Mucosa of descending colon (tissue), 3 donors: ENCODE results near the gene KRTAP1-5. TPM values are rescaled to one million over a fixed set of nuclear protein-coding genes. Genes with fewer than 3 reads are reported as not detected.

Experiments used
- ATAC-seq: fragments of 200-7000 bp; cut with Tn5 transposase; one replicate; pipeline ENCODE4 v1.9.1; 2020; ENCODE audit warnings: mild to moderate bottlenecking, moderate library complexity
- DNase-seq, 3 donors: peaks; one replicate each; pipeline ENCODE4 v3.0.0-alpha.2; 2020
- H3K36me3 ChIP-seq: fragments of 200-600 bp; one replicate; pipeline ENCODE4 v1.8.0; 2021; ENCODE audit warnings: low read depth, mild to moderate bottlenecking
- H3K4me1 ChIP-seq: fragments of 200-600 bp; one replicate; pipeline ENCODE4 v1.8.0; 2021; ENCODE audit warnings: low read depth, mild to moderate bottlenecking
- H3K4me3 ChIP-seq: fragments of 200-600 bp; one replicate; pipeline ENCODE4 v1.8.0; 2021; ENCODE audit warnings: mild to moderate bottlenecking
- H3K9me3 ChIP-seq: fragments of 200-600 bp; one replicate; pipeline ENCODE4 v1.8.0; 2021; ENCODE audit warnings: mild to moderate bottlenecking
- intact Hi-C, 2 donors: fragments of 100-400 bp; cut with DNase I in 1 of 2; cut with micrococcal nuclease in 1 of 2; formaldehyde crosslinking; loops; one replicate each; pipeline versions ENCODE4 v1.11.0 to v1.11.1; 2022; cut with DNase I, micrococcal nuclease
- total RNA-seq, 3 donors: library from RNA; stranded (reverse); fragmentation: NEBNext Ultra II Directional in 2 of 3; extraction: Animal tissue kit (Norgen Biotek cat#: 25700) in 2 of 3; gene quantifications; one replicate each; pipeline versions ENCODE4 v1.2.1 to v1.2.4, GENCODE V29; 2021 to 2023
- TF ChIP-seq, protein P1 (sequence below): fragments of 200-600 bp; IDR thresholded peaks from one replicate; pipeline ENCODE4 v1.8.0; 2022; ENCODE audit warnings: antibody characterized with exemption, mild to moderate bottlenecking
- donor health status: DM: no; HTN: no; CAD: no; lungs with moderate emphysema.
- donor health status: DM: no; HTN: no; CAD: no.
- donor health status: DM: no; HTN: yes; CAD: no.

Gene KRTAP1-5
- total RNA-seq, 3 donors from 2014 or later = not detected

DNA sequence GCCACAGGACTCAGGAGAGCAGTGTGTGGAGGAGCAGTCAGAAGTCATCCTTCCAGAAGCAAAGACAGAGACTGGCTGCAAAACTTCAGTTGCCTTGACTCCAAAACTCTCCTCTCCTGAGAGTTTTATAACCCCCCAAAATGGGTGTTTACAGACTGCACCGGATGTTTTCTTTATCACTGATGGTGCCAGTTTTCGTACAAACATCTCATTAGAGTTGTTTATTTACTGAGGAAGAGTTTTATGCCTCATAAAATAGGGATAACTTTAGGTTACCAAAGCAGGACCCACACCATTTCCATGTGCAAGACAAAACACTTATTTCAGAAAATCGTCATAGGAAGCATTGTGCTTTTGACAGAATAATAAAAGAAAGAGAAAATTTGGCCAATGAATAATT lies 42.8 kb downstream of the KRTAP1-5 start, which contains the start of gene KRT40:
Gene KRT40 (minus strand): TSS at position 101 of the 400 bp plus-strand sequence. CDS start 53 bp downstream, at position 48.
- DNase-seq = no peak
- TF ChIP-seq, protein P1, sequence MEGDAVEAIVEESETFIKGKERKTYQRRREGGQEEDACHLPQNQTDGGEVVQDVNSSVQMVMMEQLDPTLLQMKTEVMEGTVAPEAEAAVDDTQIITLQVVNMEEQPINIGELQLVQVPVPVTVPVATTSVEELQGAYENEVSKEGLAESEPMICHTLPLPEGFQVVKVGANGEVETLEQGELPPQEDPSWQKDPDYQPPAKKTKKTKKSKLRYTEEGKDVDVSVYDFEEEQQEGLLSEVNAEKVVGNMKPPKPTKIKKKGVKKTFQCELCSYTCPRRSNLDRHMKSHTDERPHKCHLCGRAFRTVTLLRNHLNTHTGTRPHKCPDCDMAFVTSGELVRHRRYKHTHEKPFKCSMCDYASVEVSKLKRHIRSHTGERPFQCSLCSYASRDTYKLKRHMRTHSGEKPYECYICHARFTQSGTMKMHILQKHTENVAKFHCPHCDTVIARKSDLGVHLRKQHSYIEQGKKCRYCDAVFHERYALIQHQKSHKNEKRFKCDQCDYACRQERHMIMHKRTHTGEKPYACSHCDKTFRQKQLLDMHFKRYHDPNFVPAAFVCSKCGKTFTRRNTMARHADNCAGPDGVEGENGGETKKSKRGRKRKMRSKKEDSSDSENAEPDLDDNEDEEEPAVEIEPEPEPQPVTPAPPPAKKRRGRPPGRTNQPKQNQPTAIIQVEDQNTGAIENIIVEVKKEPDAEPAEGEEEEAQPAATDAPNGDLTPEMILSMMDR = no peak
- intact Hi-C loops = no loop called here
- Histone ChIP-seq H3K4me1 (no peaks in the 10 kb centered on the region), H3K9me3 (no peaks in the 10 kb centered on the region), H3K4me3 (no peak within 1 kb of the TSS), H3K36me3 (no peaks in the 10 kb centered on the region)
- no peak for ATAC-seq

DNA sequence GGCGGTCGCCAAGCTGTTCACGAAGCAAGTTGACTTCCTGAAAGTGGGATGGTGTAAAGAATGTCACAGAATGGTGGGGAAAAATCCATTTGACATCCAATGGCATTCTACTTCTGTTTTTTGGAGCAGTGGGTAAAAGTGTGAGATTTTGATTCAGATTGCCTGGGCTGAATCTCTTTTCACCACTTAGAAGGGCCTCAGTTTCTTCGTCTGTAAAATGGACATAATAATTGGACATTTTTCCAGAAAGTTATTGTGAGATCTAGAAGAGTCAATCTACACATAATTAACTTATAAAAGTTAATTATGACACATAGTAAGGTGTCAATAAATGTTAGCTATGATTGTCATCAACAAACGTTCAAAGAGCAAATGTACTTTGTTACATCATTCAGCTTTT lies 45.9 kb downstream of the KRTAP1-5 start:
- no peaks in the 10 kb centered on the region for H3K36me3 ChIP-seq
- no peaks in the 10 kb centered on the region for H3K9me3 ChIP-seq
- no peaks in the 10 kb centered on the region for H3K4me1 ChIP-seq
- TF ChIP-seq, protein P1 = no peak
- H3K4me3 ChIP-seq = no peak overlapping the region
- DNase-seq (no peak), ATAC-seq (no peak)
- intact Hi-C loops = no loop called here

DNA sequence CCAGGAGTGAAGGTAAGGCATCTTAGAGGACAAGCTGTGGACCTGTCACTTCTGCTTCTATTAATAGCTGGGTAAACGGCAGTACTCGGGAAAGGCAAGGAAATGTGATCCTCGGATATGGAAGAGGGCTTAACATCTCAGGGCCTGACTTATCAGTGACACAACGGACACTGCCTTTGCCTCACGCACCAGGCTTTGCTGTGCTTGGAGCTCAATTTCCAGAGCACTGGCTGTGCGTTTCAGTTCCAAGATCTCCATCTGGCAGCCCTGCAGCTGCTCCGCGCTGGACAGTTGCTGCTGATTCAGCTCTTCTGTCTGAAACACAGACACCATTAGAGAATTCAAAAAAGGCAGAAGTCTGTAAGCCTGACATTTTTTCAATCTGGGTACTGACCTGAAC lies 46.4 kb downstream of the KRTAP1-5 start:
- Histone ChIP-seq H3K36me3 (no peaks in the 10 kb centered on the region), H3K4me1 (no peaks in the 10 kb centered on the region), H3K4me3 (no peak overlapping the region), H3K9me3 (no peaks in the 10 kb centered on the region)
- no peak for ATAC-seq
- no peak for DNase-seq
- intact Hi-C loops = no loop called here
- TF ChIP-seq, protein P1 = no peak

DNA sequence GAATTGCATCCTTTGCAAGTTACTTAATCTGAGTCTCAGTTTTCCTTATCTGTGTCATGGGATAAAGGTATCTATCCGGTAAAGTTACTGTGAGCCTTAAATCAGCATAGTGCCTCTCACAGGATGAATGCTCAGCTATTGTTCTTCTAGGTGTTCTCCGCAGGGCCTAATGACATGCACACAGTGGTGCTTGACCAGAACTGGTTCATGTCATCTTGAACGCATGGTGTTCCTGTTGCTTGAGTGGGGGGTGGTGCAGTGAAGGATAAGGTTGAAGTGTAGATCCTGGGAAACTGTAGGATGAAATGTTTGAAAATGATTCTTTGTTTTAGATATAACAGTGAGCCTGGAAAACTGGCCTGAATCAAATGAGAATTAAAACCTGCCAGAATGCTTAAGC lies 46.9 kb downstream of the KRTAP1-5 start:
- Histone ChIP-seq H3K4me1 (no peaks in the 10 kb centered on the region), H3K9me3 (no peaks in the 10 kb centered on the region), H3K4me3 (no peak overlapping the region), H3K36me3 (no peaks in the 10 kb centered on the region)
- intact Hi-C loops = no loop called here
- ATAC-seq = no peak
- TF ChIP-seq, protein P1 = no peak
- DNase-seq = no peak

DNA sequence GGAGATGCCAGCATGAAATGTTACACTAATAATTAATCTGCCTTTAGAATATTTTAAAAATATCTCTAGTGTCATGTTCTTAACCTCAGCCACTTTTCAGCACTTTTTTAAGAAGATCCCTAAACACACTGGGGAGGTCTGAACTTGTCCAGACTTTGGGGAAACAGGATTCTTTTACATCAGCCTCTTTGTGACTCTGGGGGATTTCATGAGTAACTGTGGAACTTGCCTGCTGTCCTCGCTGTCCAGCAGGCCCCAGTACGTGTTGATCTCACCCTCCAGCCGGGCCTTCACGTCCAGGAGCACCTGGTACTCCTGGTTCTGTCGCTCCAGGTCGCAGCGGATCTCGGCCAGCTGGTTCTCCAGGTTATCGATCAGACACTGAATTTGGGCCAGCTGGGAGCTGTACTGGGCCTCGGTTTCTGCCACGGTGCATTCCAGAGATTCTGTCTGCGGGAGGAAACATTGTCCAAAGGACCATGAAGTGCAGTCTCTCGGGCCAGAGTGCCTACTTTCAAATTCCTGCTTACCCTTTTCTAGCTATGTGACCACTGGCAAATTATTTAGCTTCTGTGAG lies 48.3 kb downstream of the KRTAP1-5 start:
- DNase-seq = no peak
- TF ChIP-seq, protein P1 = no peak
- H3K36me3 ChIP-seq = no peaks in the 10 kb centered on the region
- no peaks in the 10 kb centered on the region for H3K9me3 ChIP-seq
- H3K4me1 ChIP-seq = no peaks in the 10 kb centered on the region
- H3K4me3 ChIP-seq = no peak overlapping the region
- ATAC-seq = no peak
- intact Hi-C loops = no loop called here

Other genes starting within 250 kb of the KRTAP1-5 start
- not detected for gene KRT27, start 244.7 kb downstream of the KRTAP1-5 start, total RNA-seq
- gene KRT28, start 227.2 kb downstream of the KRTAP1-5 start, total RNA-seq = not detected
- gene KRT10, start 204.6 kb downstream of the KRTAP1-5 start, total RNA-seq = 10 to 100 TPM; 24.5 to 33.1 (median 26.4) TPM
- gene KRT12, start 160.0 kb downstream of the KRTAP1-5 start, total RNA-seq = 1 to 10 TPM in 2 of 3 donors, under 1 TPM in 1; 0.80 to 6.0 (median 2.5) TPM
- 1,000 to 10,000 TPM in 2 of 3 donors, 100 to 1,000 TPM in 1; 553 to 1,810 (median 1,312) TPM for gene KRT20, start 142.0 kb downstream of the KRTAP1-5 start, total RNA-seq
- gene KRT23, start 89.6 kb downstream of the KRTAP1-5 start, total RNA-seq = under 1 TPM in 1 of 3 donors, not detected in 2; 0.53 TPM
- gene KRT39, start 60.3 kb downstream of the KRTAP1-5 start, total RNA-seq = under 1 TPM in 1 of 3 donors, not detected in 2; 0.52 TPM
- under 1 TPM in 1 of 3 donors, not detected in 2; 0.22 TPM for gene KRT40, start 42.9 kb downstream of the KRTAP1-5 start, total RNA-seq
- not detected for gene KRTAP3-3, start 33.0 kb downstream of the KRTAP1-5 start, total RNA-seq
- gene KRTAP3-2, start 27.3 kb downstream of the KRTAP1-5 start, total RNA-seq = not detected
- gene KRTAP3-1, start 18.1 kb downstream of the KRTAP1-5 start, total RNA-seq = not detected
- not detected for gene KRTAP1-4, start 3.0 kb upstream of the KRTAP1-5 start, total RNA-seq
- not detected for gene KRTAP1-3, start 7.7 kb upstream of the KRTAP1-5 start, total RNA-seq
- not detected for gene KRTAP1-1, start 14.2 kb upstream of the KRTAP1-5 start, total RNA-seq
- not detected for gene KRTAP2-1, start 20.1 kb upstream of the KRTAP1-5 start, total RNA-seq
- not detected for gene KRTAP2-2, start 28.0 kb upstream of the KRTAP1-5 start, total RNA-seq
- not detected for gene KRTAP2-3, start 32.9 kb upstream of the KRTAP1-5 start, total RNA-seq
- gene KRTAP2-4, start 38.7 kb upstream of the KRTAP1-5 start, total RNA-seq = not detected
- not detected for gene KRTAP4-7, start 56.9 kb upstream of the KRTAP1-5 start, total RNA-seq
- not detected for gene KRTAP4-8, start 70.9 kb upstream of the KRTAP1-5 start, total RNA-seq
- not detected for gene KRTAP4-16, start 75.0 kb upstream of the KRTAP1-5 start, total RNA-seq
- gene KRTAP4-9, start 78.2 kb upstream of the KRTAP1-5 start, total RNA-seq = not detected
- gene KRTAP4-11, start 91.2 kb upstream of the KRTAP1-5 start, total RNA-seq = not detected
- not detected for gene KRTAP4-12, start 97.0 kb upstream of the KRTAP1-5 start, total RNA-seq
- gene KRTAP4-6, start 113.3 kb upstream of the KRTAP1-5 start, total RNA-seq = not detected
- gene KRTAP4-5, start 122.6 kb upstream of the KRTAP1-5 start, total RNA-seq = not detected
- gene KRTAP4-4, start 133.5 kb upstream of the KRTAP1-5 start, total RNA-seq = not detected
- not detected for gene KRTAP4-3, start 141.0 kb upstream of the KRTAP1-5 start, total RNA-seq
- gene KRTAP4-2, start 151.0 kb upstream of the KRTAP1-5 start, total RNA-seq = not detected
- gene KRTAP4-1, start 157.7 kb upstream of the KRTAP1-5 start, total RNA-seq = under 1 TPM in 1 of 3 donors, not detected in 2; 0.84 TPM
- not detected for gene KRTAP9-1, start 162.7 kb upstream of the KRTAP1-5 start, total RNA-seq
- not detected for gene KRTAP9-2, start 199.4 kb upstream of the KRTAP1-5 start, total RNA-seq
- gene KRTAP9-3, start 205.2 kb upstream of the KRTAP1-5 start, total RNA-seq = not detected
- not detected for gene KRTAP9-8, start 210.8 kb upstream of the KRTAP1-5 start, total RNA-seq
- gene KRTAP9-4, start 222.5 kb upstream of the KRTAP1-5 start, total RNA-seq = not detected
- not detected for gene KRTAP9-9, start 228.2 kb upstream of the KRTAP1-5 start, total RNA-seq
- not detected for gene KRTAP9-6, start 238.2 kb upstream of the KRTAP1-5 start, total RNA-seq
- gene KRTAP9-7, start 248.5 kb upstream of the KRTAP1-5 start, total RNA-seq = not detected